IMR-90 (cell line): ENCODE results near the gene JMJD8. TPM values are rescaled to one million over a fixed set of nuclear protein-coding genes. Genes with fewer than 3 reads are reported as not detected.
A peak's percentile ranks its signal among the peaks of the same experiment; 100 is the strongest.

Experiments
- ATAC-seq: fragments of 200-7000 bp; cut with Tn5 transposase; 2 replicates; pipeline ENCODE4 v1.9.1; 2020; ENCODE audit warnings: low read depth, mild to moderate bottlenecking, moderate library complexity
- BruUV-seq: library from RNA; stranded (reverse); fragments of 400-500 nt; replicated peaks from 2 replicates; lab custom pipeline; 2021; lab: Mats Ljungman, UMichigan
- CTCF ChIA-PET: fragments of 300-600 bp; formaldehyde crosslinking; extraction: SDS; loops from one replicate; lab custom pipeline; 2021; ENCODE audit warnings: antibody characterized with exemption; lab: Yijun Ruan, JAX
- POLR2A ChIA-PET: fragments of 300-600 bp; sonication (Branson Sonifier 250); formaldehyde crosslinking; loops from one replicate; lab custom pipeline; 2022; ENCODE audit warnings: antibody characterized with exemption; ENCODE audit not compliant: unreplicated experiment; lab: Charles Lee
- DNase-seq: peaks from one replicate; pipeline ENCODE4 v3.0.0; 2013
- H2AFZ ChIP-seq: replicated peaks from 2 replicates; pipeline ENCODE3; 2013; ENCODE audit warnings: low read length, mild to moderate bottlenecking; ENCODE audit not compliant: poor library complexity
- H2AK5ac ChIP-seq: 2 replicates; pipeline ENCODE4 v1.6.1; 2013; ENCODE audit warnings: low read depth, low read length, inconsistent platforms
- H2AK9ac ChIP-seq: replicated peaks from 2 replicates; pipeline ENCODE3; 2013; ENCODE audit warnings: mild to moderate bottlenecking, low read depth, low read length, moderate library complexity; ENCODE audit not compliant: poor library complexity
- H2BK120ac ChIP-seq: 2 replicates; pipeline ENCODE4 v1.6.1; 2013; ENCODE audit warnings: low read depth, low read length, inconsistent platforms
- H2BK15ac ChIP-seq: 3 replicates; pipeline ENCODE4 v1.6.1; 2013; ENCODE audit warnings: low read depth, low read length, inconsistent platforms
- H2BK20ac ChIP-seq: 2 replicates; pipeline ENCODE4 v1.6.1; 2013; ENCODE audit warnings: low read depth, mild to moderate bottlenecking, inconsistent platforms, low read length, moderate library complexity
- H2BK5ac ChIP-seq: 2 replicates; pipeline ENCODE4 v1.6.1; 2013; ENCODE audit warnings: mild to moderate bottlenecking, low read depth, low read length, inconsistent platforms; ENCODE audit not compliant: poor library complexity, severe bottlenecking
- H3K14ac ChIP-seq: replicated peaks from 2 replicates; pipeline ENCODE4 v1.6.1; 2013; ENCODE audit warnings: low read depth, low read length, inconsistent platforms
- H3K18ac ChIP-seq: 2 replicates; pipeline ENCODE4 v1.6.1; 2013; ENCODE audit warnings: low read depth, low read length, control low read depth
- H3K23ac ChIP-seq: 2 replicates; pipeline ENCODE4 v1.6.1; 2013; ENCODE audit warnings: low read depth, low read length, inconsistent platforms
- H3K27ac ChIP-seq: 2 replicates; pipeline ENCODE4 v1.5.1; 2013; ENCODE audit warnings: mild to moderate bottlenecking, control low read depth, low read length; ENCODE audit not compliant: insufficient read depth
- H3K27me3 ChIP-seq: 2 replicates; pipeline ENCODE4 v1.6.1; 2013; ENCODE audit warnings: low read length; ENCODE audit not compliant: control insufficient read depth, insufficient read depth
- H3K36me3 ChIP-seq: 2 replicates; pipeline ENCODE4 v1.6.1; 2013; ENCODE audit warnings: low read length, mixed read lengths; ENCODE audit not compliant: control insufficient read depth, insufficient read depth
- H3K4ac ChIP-seq: 2 replicates; pipeline ENCODE4 v1.6.1; 2013; ENCODE audit warnings: low read depth, low read length, inconsistent platforms
- H3K4me1 ChIP-seq: 2 replicates; pipeline ENCODE4 v1.6.1; 2013; ENCODE audit warnings: low read length, mixed read lengths; ENCODE audit not compliant: control insufficient read depth, insufficient read depth
- H3K4me2 ChIP-seq: 2 replicates; pipeline ENCODE4 v1.6.1; 2013; ENCODE audit warnings: low read depth, mild to moderate bottlenecking, control low read depth, low read length, moderate library complexity
- H3K4me3 ChIP-seq: 2 replicates; pipeline ENCODE4 v1.5.1; 2013; ENCODE audit warnings: low read depth, mild to moderate bottlenecking, control low read depth, low read length, moderate library complexity; ENCODE audit not compliant: insufficient read depth
- H3K56ac ChIP-seq: 2 replicates; pipeline ENCODE4 v1.6.1; 2013; ENCODE audit warnings: low read length, inconsistent platforms; ENCODE audit not compliant: insufficient read depth; ENCODE audit errors: extremely low read depth
- H3K79me1 ChIP-seq, 2 experiments: 2 replicates each; pipeline ENCODE4 v1.6.1; 2013; ENCODE audit warnings: low read length in 2 of 2, inconsistent platforms in 1 of 2, low read depth in 1 of 2
- H3K9ac ChIP-seq: 2 replicates; pipeline ENCODE4 v1.6.1; 2013; ENCODE audit warnings: low read depth, low read length, control low read depth
- H3K9me1 ChIP-seq: 2 replicates; pipeline ENCODE4 v1.6.1; 2013; ENCODE audit warnings: low read length, inconsistent platforms; ENCODE audit not compliant: insufficient read depth
- H3K9me3 ChIP-seq: 2 replicates; pipeline ENCODE4 v1.6.1; 2013; ENCODE audit warnings: low read length; ENCODE audit not compliant: control insufficient read depth, insufficient read depth
- H4K20me1 ChIP-seq: 2 replicates; pipeline ENCODE4 v1.6.1; 2013; ENCODE audit warnings: low read length, inconsistent platforms; ENCODE audit not compliant: insufficient read depth
- H4K5ac ChIP-seq: 2 replicates; pipeline ENCODE4 v1.6.1; 2013; ENCODE audit warnings: mild to moderate bottlenecking, low read depth, low read length, control low read depth
- H4K8ac ChIP-seq, 2 experiments: 2 replicates each; pipeline ENCODE4 v1.6.1; 2013; ENCODE audit warnings: low read depth in 2 of 2, low read length in 2 of 2, control low read depth in 1 of 2, inconsistent platforms in 1 of 2
- H4K91ac ChIP-seq: 2 replicates; pipeline ENCODE4 v1.6.1; 2013; ENCODE audit warnings: low read depth, low read length, inconsistent platforms; ENCODE audit not compliant: insufficient read depth
- CTCF ChIP-seq: conservative IDR thresholded peaks from 2 replicates; pipeline ENCODE4 v1.5.1; 2012; ENCODE audit warnings: mild to moderate bottlenecking, low read depth, low read length, improper control_type of control experiment
- RCOR1 ChIP-seq: IDR thresholded peaks from 2 replicates; pipeline ENCODE4 v1.6.1; 2012; ENCODE audit warnings: mild to moderate bottlenecking, low read length, improper control_type of control experiment; ENCODE audit not compliant: insufficient replicate concordance
- WGBS, 2 experiments: methylation state at CpG; one replicate each; pipeline versions ENCODE4 v1.1.5 to v1.1.7; 2013; ENCODE audit warnings: missing lambda C conversion rate in 2 of 2; ENCODE audit not compliant: insufficient read length in 1 of 2; ENCODE audit errors: extremely low coverage in 2 of 2; 5-methylcytosine and 5-hydroxymethylcytosine counted together
- dilution Hi-C: fragments of 300-500 bp; cut with HindIII; formaldehyde crosslinking; loops from one replicate; pipeline ENCODE4 v1.14.3; 2018; ENCODE audit warnings: low sequenced_read_pairs; ENCODE audit not compliant: unreplicated experiment
- in situ Hi-C: fragments of 300-500 bp; cut with MboI; formaldehyde crosslinking; loops from 3 replicates; pipeline ENCODE4 v1.14.3; 2019; ENCODE audit warnings: low sequenced_read_pairs, inconsistent platforms, mixed read lengths
- intact Hi-C: fragments of 100-400 bp; cut with micrococcal nuclease; formaldehyde crosslinking; loops from 2 replicates; pipeline ENCODE4 v1.10.0; 2022
- polyA plus RNA-seq, 3 experiments: library from polyadenylated mRNA; depleted of rRNA; stranded (reverse); fragments of >200 nt; gene quantifications; 2 replicates each; pipeline ENCODE4 v1.2.3, GENCODE V29; 2012; ENCODE audit warnings: low replicate concordance in 1 of 3
- total RNA-seq: library from RNA; depleted of rRNA; stranded (reverse); fragments of >200 nt; gene quantifications from 2 replicates; pipeline ENCODE4 v1.2.3, GENCODE V29; 2012

Gene JMJD8
- total and polyA plus RNA-seq, 2 of the 4 experiments (the other 2 are of a cell fraction) = 17.7 to 62.5 TPM

GRCh38 chr16:680967-681745 is 3.0 kb downstream of the JMJD8 start:
- Histone ChIP-seq H4K20me1 (peaks cover 34% of the 10 kb centered on the region), H3K9me1 (peaks cover 15% of the 10 kb centered on the region), H3K14ac (0 out of 2 replicates have a peak overlapping the region, but pooled peaks have one; percentile 23), H3K27ac (peak overlapping the region; percentile 82), H3K27me3 (no peaks in the 10 kb centered on the region), H4K5ac (no peak overlapping the region; the same call in 1 of the 2 replicates), H3K23ac (peak overlapping the region; percentile 39; the same call in 1 of the 2 replicates), H3K9me3 (no peaks in the 10 kb centered on the region), H3K4me3 (peak overlapping the region; percentile 96), H4K91ac (no peak overlapping the region), H2BK20ac (no peak overlapping the region), H3K18ac (no peak overlapping the region), H3K4me1 (peaks cover 20% of the 10 kb centered on the region), H2AK9ac (peak overlapping the region; percentile 95), H2AFZ (no peak overlapping the region), H4K8ac (no peak overlapping the region; a peak in 1 of 4 replicates), H2BK120ac (no peak overlapping the region), H2BK15ac (no peak overlapping the region), H3K79me1 (peaks cover 9 to 40% of the 10 kb centered on the region in 2 experiments; a peak in 3 of 4 replicates), H3K4me2 (peak overlapping the region; percentile 98), H3K9ac (peak overlapping the region; percentile 80), H3K4ac (no peak overlapping the region), H2AK5ac (peak overlapping the region; percentile 11; the same call in 1 of the 2 replicates), H3K56ac (no peak overlapping the region), H2BK5ac (peak overlapping the region; percentile 14), H3K36me3 (peaks cover 32% of the 10 kb centered on the region)
- intact Hi-C loops (no loop called here), in situ Hi-C loops (no loop called here), dilution Hi-C loops (no loop called here)
- no TSS peak for BruUV-seq
- ATAC-seq (no peak), DNase-seq (peak; percentile 49)
- TF ChIP-seq CTCF (peak; percentile 16; the same call in 1 of the 2 replicates), RCOR1 (no peak)
- ChIA-PET POLR2A (no interaction called here), CTCF (no interaction called here)
- 48% methylated on average over 25 of the region's 44 CpGs; no CpG with 5 or more reads in 1 of the 2 experiments for WGBS, 2 experiments
